Measurements from ENCODE around the gene XYLT1. TPM values are rescaled to one million over a fixed set of nuclear protein-coding genes. Genes with fewer than 3 reads are reported as not detected.

XYLT1 gene
- total RNA-seq, 1 experiment from 2014 or later: 14.5 TPM

DNA sequence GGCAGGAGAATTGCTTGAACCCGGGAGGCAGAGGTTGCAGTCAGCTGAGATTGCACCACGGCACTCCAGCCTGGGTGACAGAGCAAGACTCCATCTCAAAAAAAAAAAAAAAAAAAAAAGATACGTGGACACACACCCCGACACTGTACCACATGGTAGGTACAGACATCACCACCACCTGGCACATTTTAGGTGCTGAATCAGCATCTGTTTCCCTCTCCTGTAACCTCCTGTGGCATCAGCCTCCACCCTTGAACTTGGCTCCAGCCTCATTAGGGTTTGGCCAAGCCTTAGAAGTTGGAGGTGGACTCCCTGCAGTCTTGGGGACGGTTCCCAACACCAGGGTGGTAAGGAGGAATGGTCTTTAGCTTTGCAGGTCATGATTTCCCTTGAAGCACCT, 46.0 kb downstream of the XYLT1 start:
- Histone ChIP-seq H2AFZ (ENCODE audit: low read length) (no peak overlapping the region), H3K27ac (ENCODE audit: insufficient read length, low read depth, low read length) (no peak overlapping the region), H3K23ac (ENCODE audit: insufficient read length, low read depth, low read length) (no peak overlapping the region), H3K27me3 (ENCODE audit: insufficient read depth, low read length) (no peaks in the 10 kb centered on the region), H3K9ac (ENCODE audit: extremely low read depth, insufficient read length, low read length) (no peak overlapping the region), H2AK5ac (ENCODE audit: insufficient read length, low read length) (no peak overlapping the region), H3K79me1 (ENCODE audit: insufficient read depth, low read depth, low read length, poor library complexity, severe bottlenecking) (no peaks in the 10 kb centered on the region), H3K4me2 (ENCODE audit: insufficient read depth, insufficient read length, low read length) (no peak overlapping the region), H4K8ac (replicated peaks; ENCODE audit: insufficient read length, low read depth, low read length) (no peak overlapping the region), H3K56ac (ENCODE audit: insufficient read length, low read depth, low read length) (no peak overlapping the region), H3K18ac (ENCODE audit: insufficient read length, low read depth, low read length) (no peak overlapping the region), H4K20me1 (ENCODE audit: control insufficient read depth, insufficient read depth, insufficient read length) (no peaks in the 10 kb centered on the region), H3K9me3 (ENCODE audit: control insufficient read depth, low read depth, low read length) (no peaks in the 10 kb centered on the region), H3K14ac (ENCODE audit: insufficient read depth, low read length) (no peak overlapping the region; the same call in 1 of the 2 replicates), H3K23me2 (ENCODE audit: insufficient read length, low read depth, low read length, poor library complexity, severe bottlenecking) (no peaks in the 10 kb centered on the region), H2BK12ac (ENCODE audit: insufficient read length, low read depth, low read length) (no peak overlapping the region), H4K91ac (ENCODE audit: insufficient read length, low read depth, low read length) (no peak overlapping the region), H2BK120ac (ENCODE audit: low read depth, low read length, poor library complexity, severe bottlenecking) (no peak overlapping the region), H2BK5ac (ENCODE audit: insufficient read length, low read length) (no peak overlapping the region), H3K4me1 (ENCODE audit: insufficient read depth, low read length) (peaks cover 3% of the 10 kb centered on the region; the same call in 1 of the 2 replicates), H3K4ac (ENCODE audit: low read depth, low read length) (no peak overlapping the region), H2BK15ac (ENCODE audit: low read depth, low read length) (no peak overlapping the region), H4K5ac (ENCODE audit: insufficient read length, low read depth, low read length) (no peak overlapping the region), H2BK20ac (ENCODE audit: low read depth, low read length, poor library complexity, severe bottlenecking) (no peak overlapping the region), H3K79me2 (ENCODE audit: insufficient read depth, low read length) (no peaks in the 10 kb centered on the region; the same call in 1 of the 2 replicates), H3T11ph (ENCODE audit: low read length) (no peak overlapping the region)
- Mint-ChIP-seq H3K27ac (no peak overlapping the region; a peak in 1 of 7 replicates), H3K4me3 (no peak overlapping the region; a peak in 1 of 5 replicates), H3K27me3 (ENCODE audit: low read depth) (no peaks in the 10 kb centered on the region), H3K36me3 (ENCODE audit: insufficient read depth in 1 of 3, low read depth in 3 of 3) (peaks cover 9 to 13% (median 9%) of the 10 kb centered on the region in 3 experiments; a peak in 5 of 7 replicates), H3K9me3 (peaks cover 3 to 5% of the 10 kb centered on the region in 2 experiments; a peak in 3 of 5 replicates), H3K4me1 (peaks cover 37 to 43% of the 10 kb centered on the region in 2 experiments)
- DNase-seq: no peak
- TF ChIP-seq CTCF (conservative IDR thresholded peaks at IDR 0.05): no peak
- WGBS (ENCODE audit: extremely low coverage, insufficient read length, low lambda C conversion rate): no CpG with 5 or more reads among the region's 5 CpGs

Data from H9 (cell line).